B cell (primary cell): ENCODE measurements around the gene PRKAG2.

Source experiments
- CTCF ChIP-seq: fragments of 200-600 bp; IDR thresholded peaks from one replicate; pipeline ENCODE4 v1.8.0; 2022; ENCODE audit warnings: antibody characterized with exemption, mild to moderate bottlenecking
- EZH2 ChIP-seq: IDR thresholded peaks from 2 replicates; pipeline ENCODE4 v1.6.1; 2012; ENCODE audit warnings: borderline replicate concordance, low read depth, mild to moderate bottlenecking, moderate library complexity, low read length; ENCODE audit not compliant: insufficient read depth, poor library complexity, severe bottlenecking

GRCh38 chr7:151727579-151728285 lies 149.2 kb downstream of the PRKAG2 start:
- TF ChIP-seq EZH2: no peak
- TF ChIP-seq CTCF: no peak
